ENCODE measurements around the gene STARD3NL. TPM values are rescaled to one million over a fixed set of nuclear protein-coding genes. Genes with fewer than 3 reads are reported as not detected.
A peak's percentile ranks its signal among the peaks of the same experiment; 100 is the strongest.

The STARD3NL gene
- total RNA-seq, 1 experiment from 2014 or later = 66.4 TPM

- Mint-ChIP-seq H3K27ac (ENCODE audit: unreplicated experiment) (no peak overlapping the region), H3K36me3 (ENCODE audit: insufficient read depth, unreplicated experiment) (no peaks in the 10 kb centered on the region), H3K9me3 (ENCODE audit: low read depth, unreplicated experiment) (no peaks in the 10 kb centered on the region), H3K4me1 (ENCODE audit: low read depth, unreplicated experiment) (no peaks in the 10 kb centered on the region), H3K27me3 (ENCODE audit: unreplicated experiment) (no peaks in the 10 kb centered on the region), H3K4me3 (ENCODE audit: low read depth, unreplicated experiment) (no peak overlapping the region)
- CTCF ChIA-PET = interaction anchor here (0.8 to 2.9 kb wide), 8 partner anchors 45 to 988 kb away, joined by 3 to 18 read pairs (median 4); partner anchors contain the start of genes SFRP4 and STARD3NL
- intact Hi-C loops (cut with micrococcal nuclease; ENCODE audit: unreplicated experiment) = loop anchor here (1.0 to 5.0 kb wide), 3 partner anchors 115 to 321 kb away; partner anchors contain the start of gene SFRP4
- BruUV-seq (replicated peaks) = no TSS peak
- DNase-seq = peak; percentile 67
- TF ChIP-seq CTCF (IDR thresholded peaks at IDR 0.05; ENCODE audit: unreplicated experiment) = peak; percentile 89
Observed at GRCh38 chr7:38222481-38223096, 44.5 kb downstream of the STARD3NL start.

- no peak for TF ChIP-seq CTCF (IDR thresholded peaks at IDR 0.05; ENCODE audit: unreplicated experiment)
- no peaks in the 10 kb centered on the region for H3K36me3 Mint-ChIP-seq (ENCODE audit: insufficient read depth, unreplicated experiment)
- BruUV-seq (replicated peaks) = no TSS peak
- DNase-seq = no peak
- no peaks in the 10 kb centered on the region for H3K9me3 Mint-ChIP-seq (ENCODE audit: low read depth, unreplicated experiment)
- H3K27ac Mint-ChIP-seq (ENCODE audit: unreplicated experiment) = no peak overlapping the region
- no peaks in the 10 kb centered on the region for H3K4me1 Mint-ChIP-seq (ENCODE audit: low read depth, unreplicated experiment)
- CTCF ChIA-PET = interaction anchor here (0.8 to 2.9 kb wide), 6 partner anchors 46 to 322 kb away, joined by 3 to 18 read pairs (median 5); partner anchors contain the start of genes SFRP4 and STARD3NL
- intact Hi-C loops (cut with micrococcal nuclease; ENCODE audit: unreplicated experiment) = loop anchor here (5.0 kb wide), 1 partner anchor 306 kb away; the partner anchor contains the start of gene SFRP4
- no peaks in the 10 kb centered on the region for H3K27me3 Mint-ChIP-seq (ENCODE audit: unreplicated experiment)
- no peak overlapping the region for H3K4me3 Mint-ChIP-seq (ENCODE audit: low read depth, unreplicated experiment)
Observed at GRCh38 chr7:38223306-38223705, 45.3 kb downstream of the STARD3NL start.

- no TSS peak for BruUV-seq (replicated peaks)
- H3K9me3 Mint-ChIP-seq (ENCODE audit: low read depth, unreplicated experiment) = no peaks in the 10 kb centered on the region
- no peak overlapping the region for H3K4me3 Mint-ChIP-seq (ENCODE audit: low read depth, unreplicated experiment)
- H3K4me1 Mint-ChIP-seq (ENCODE audit: low read depth, unreplicated experiment) = no peaks in the 10 kb centered on the region
- CTCF ChIA-PET = no interaction called here
- H3K27ac Mint-ChIP-seq (ENCODE audit: unreplicated experiment) = no peak overlapping the region
- intact Hi-C loops (cut with micrococcal nuclease; ENCODE audit: unreplicated experiment) = loop anchor here (5.0 kb wide), 1 partner anchor 307 kb away; the partner anchor contains the start of gene SFRP4
- DNase-seq = no peak
- no peaks in the 10 kb centered on the region for H3K27me3 Mint-ChIP-seq (ENCODE audit: unreplicated experiment)
- no peak for TF ChIP-seq CTCF (IDR thresholded peaks at IDR 0.05; ENCODE audit: unreplicated experiment)
- no peaks in the 10 kb centered on the region for H3K36me3 Mint-ChIP-seq (ENCODE audit: insufficient read depth, unreplicated experiment)
Observed at GRCh38 chr7:38224392-38224791, 46.3 kb downstream of the STARD3NL start.

- Mint-ChIP-seq H3K9me3 (ENCODE audit: low read depth, unreplicated experiment) (no peaks in the 10 kb centered on the region), H3K27me3 (ENCODE audit: unreplicated experiment) (no peaks in the 10 kb centered on the region), H3K4me3 (ENCODE audit: low read depth, unreplicated experiment) (no peak overlapping the region), H3K36me3 (ENCODE audit: insufficient read depth, unreplicated experiment) (peaks cover 3% of the 10 kb centered on the region), H3K27ac (ENCODE audit: unreplicated experiment) (no peak overlapping the region), H3K4me1 (ENCODE audit: low read depth, unreplicated experiment) (no peaks in the 10 kb centered on the region)
- TF ChIP-seq CTCF (IDR thresholded peaks at IDR 0.05; ENCODE audit: unreplicated experiment) = no peak
- intact Hi-C loops (cut with micrococcal nuclease; ENCODE audit: unreplicated experiment) = no loop called here
- no TSS peak for BruUV-seq (replicated peaks)
- CTCF ChIA-PET = no interaction called here
- no peak for DNase-seq
Observed at GRCh38 chr7:38229386-38229785, 51.3 kb downstream of the STARD3NL start.
